CD14-positive monocyte (primary cell): ENCODE measurements around the gene CCDC97. TPM values are rescaled to one million over a fixed set of nuclear protein-coding genes. Genes with fewer than 3 reads are reported as not detected.

ENCODE experiments used
- DNase-seq, 3 donors: peaks; one replicate each; pipeline ENCODE4 v3.0.0-alpha.2; 2011 to 2022
- H2AFZ ChIP-seq: 2 replicates; pipeline ENCODE4 v1.6.0; 2012; ENCODE audit warnings: mild to moderate bottlenecking, low read depth, low read length, inconsistent platforms; ENCODE audit not compliant: insufficient read depth, poor library complexity, severe bottlenecking
- H3K27ac ChIP-seq, 2 donors: 1 replicate in 1 of 2; 2 replicates in 1 of 2; pipeline ENCODE4 v1.5.1; 2012 to 2013; ENCODE audit warnings: low read length in 2 of 2, control low read depth in 1 of 2, inconsistent platforms in 1 of 2, low read depth in 1 of 2, mild to moderate bottlenecking in 1 of 2
- H3K27me3 ChIP-seq, 2 donors: one replicate each; pipeline versions ENCODE4 v1.6.0 to v1.6.1; 2011 to 2013; ENCODE audit warnings: low read length in 2 of 2; ENCODE audit not compliant: control insufficient read depth in 2 of 2, insufficient read depth in 2 of 2
- H3K36me3 ChIP-seq, 2 donors: replicated peaks in 1 of 2; 1 replicate in 1 of 2; 2 replicates in 1 of 2; pipeline versions ENCODE4 v1.5.1 to v1.6.1; 2012 to 2013; ENCODE audit warnings: low read length in 2 of 2, control low read depth in 1 of 2, inconsistent platforms in 1 of 2, mild to moderate bottlenecking in 1 of 2; ENCODE audit not compliant: insufficient read depth in 2 of 2, control insufficient read depth in 1 of 2
- H3K4me1 ChIP-seq, 2 donors: 1 replicate in 1 of 2; 2 replicates in 1 of 2; pipeline versions ENCODE4 v1.5.1 to v1.6.1; 2012 to 2013; ENCODE audit warnings: low read length in 2 of 2, control low read depth in 1 of 2, inconsistent platforms in 1 of 2, mild to moderate bottlenecking in 1 of 2, moderate library complexity in 1 of 2; ENCODE audit not compliant: insufficient read depth in 2 of 2, control insufficient read depth in 1 of 2
- H3K4me2 ChIP-seq: replicated peaks from 2 replicates; pipeline ENCODE3; 2012; ENCODE audit warnings: low read length, moderate library complexity, mild to moderate bottlenecking; ENCODE audit not compliant: poor library complexity, severe bottlenecking; ENCODE audit errors: extremely low read depth
- H3K4me3 ChIP-seq, 3 experiments: fragments of 200-600 bp in 1 of 3; sonication (generic) in 1 of 3; replicated peaks in 1 of 3; 1 replicate in 2 of 3; 2 replicates in 1 of 3; pipeline ENCODE4 v1.5.1; 2011 to 2013; ENCODE audit warnings: low read length in 3 of 3, mild to moderate bottlenecking in 3 of 3, control low read depth in 2 of 3, low read depth in 2 of 3, inconsistent platforms in 1 of 3, moderate library complexity in 1 of 3
- H3K79me2 ChIP-seq: 2 replicates; pipeline ENCODE4 v1.6.0; 2012; ENCODE audit warnings: mild to moderate bottlenecking, control low read depth, inconsistent platforms, low read length, moderate library complexity; ENCODE audit not compliant: insufficient read depth
- H3K9ac ChIP-seq: 2 replicates; pipeline ENCODE4 v1.6.0; 2017; ENCODE audit warnings: low read length, mild to moderate bottlenecking; ENCODE audit not compliant: insufficient read depth, poor library complexity, severe bottlenecking
- H3K9me3 ChIP-seq, 2 donors: replicated peaks in 1 of 2; 1 replicate in 1 of 2; 2 replicates in 1 of 2; pipeline versions ENCODE4 v1.5.1 to v1.6.1; 2012 to 2013; ENCODE audit warnings: low read length in 2 of 2, control low read depth in 1 of 2; ENCODE audit not compliant: control insufficient read depth in 1 of 2, insufficient read depth in 1 of 2
- H4K20me1 ChIP-seq: 2 replicates; pipeline ENCODE4 v1.6.0; 2012; ENCODE audit warnings: mild to moderate bottlenecking, low read length, control low read depth, moderate library complexity; ENCODE audit not compliant: insufficient read depth
- H3K27ac Mint-ChIP-seq, 7 donors: one replicate each; pipeline ENCODE4 v1.8.0; 2020; ENCODE audit warnings: mild to moderate bottlenecking in 7 of 7, mixed read lengths in 7 of 7, moderate library complexity in 6 of 7, inconsistent platforms in 2 of 7
- H3K27me3 Mint-ChIP-seq, 3 donors: one replicate each; pipeline ENCODE4 v1.8.0; 2021 to 2022; ENCODE audit warnings: low read depth in 3 of 3, mild to moderate bottlenecking in 3 of 3, mixed read lengths in 3 of 3, moderate library complexity in 3 of 3, inconsistent platforms in 1 of 3
- H3K36me3 Mint-ChIP-seq, 2 donors: one replicate each; pipeline ENCODE4 v1.8.0; 2020; ENCODE audit warnings: mixed read lengths in 2 of 2, inconsistent platforms in 1 of 2, mild to moderate bottlenecking in 1 of 2
- H3K4me1 Mint-ChIP-seq: one replicate; pipeline ENCODE4 v1.8.0; 2020; ENCODE audit warnings: mild to moderate bottlenecking, mixed read lengths
- H3K4me3 Mint-ChIP-seq, 2 donors: one replicate each; pipeline ENCODE4 v1.8.0; 2020; ENCODE audit warnings: mild to moderate bottlenecking in 2 of 2, mixed read lengths in 2 of 2, moderate library complexity in 1 of 2
- H3K9me3 Mint-ChIP-seq, 7 donors: one replicate each; pipeline ENCODE4 v1.8.0; 2020 to 2022; ENCODE audit warnings: mixed read lengths in 7 of 7, mild to moderate bottlenecking in 6 of 7, moderate library complexity in 6 of 7, inconsistent platforms in 2 of 7
- WGBS: methylation state at CpG from one replicate; pipeline ENCODE4 v1.1.5; 2013; ENCODE audit warnings: missing lambda C conversion rate; ENCODE audit not compliant: insufficient coverage; 5-methylcytosine and 5-hydroxymethylcytosine counted together
- intact Hi-C, 2 donors: fragments of 100-400 bp; cut with micrococcal nuclease; formaldehyde crosslinking; loops; one replicate each; pipeline versions ENCODE4 v1.15.0 to v1.15.1; 2023
- polyA plus RNA-seq, 3 donors: library from polyadenylated mRNA; depleted of rRNA in 1 of 3; unstranded in 2 of 3; stranded (reverse) in 1 of 3; fragments of 300-500 nt in 2 of 3; fragments of >200 nt in 1 of 3; fragmentation: Illumina TruSeq in 2 of 3; gene quantifications; 1 replicate in 2 of 3; 2 replicates in 1 of 3; pipeline ENCODE4 v1.2.3, GENCODE V29; 2012 to 2021
- TF ChIP-seq, protein P1 (sequence below): fragments of 200-600 bp; IDR thresholded peaks from one replicate; pipeline ENCODE4 v1.8.0; 2022; ENCODE audit warnings: antibody characterized with exemption, mild to moderate bottlenecking

The CCDC97 gene
- polyA plus RNA-seq, 3 donors, result 6.1 to 13.0 (median 8.8) TPM

DNA sequence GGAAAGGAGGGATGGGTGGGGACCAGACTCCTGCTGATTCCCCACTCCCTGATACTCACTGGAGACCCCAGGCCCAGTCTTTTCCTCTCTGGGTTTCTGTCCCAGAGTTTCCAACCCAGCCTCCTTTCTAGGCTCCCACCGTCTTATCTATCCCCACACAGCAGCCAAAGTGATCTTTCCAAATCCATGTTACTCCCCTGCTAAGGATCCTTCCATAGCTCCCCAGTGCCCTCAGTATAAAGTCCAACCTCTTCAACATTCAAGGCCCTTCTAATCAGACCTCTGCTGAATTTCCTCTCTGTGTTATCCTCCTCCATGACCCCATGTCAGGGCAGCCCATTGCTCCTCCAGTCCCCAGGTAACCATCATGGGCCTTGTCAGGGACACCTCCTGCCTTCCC is 45.1 kb downstream of the CCDC97 start:
- H3K27me3 ChIP-seq, result no peaks in the 10 kb centered on the region
- no peak overlapping the region for H3K4me3 ChIP-seq

DNA sequence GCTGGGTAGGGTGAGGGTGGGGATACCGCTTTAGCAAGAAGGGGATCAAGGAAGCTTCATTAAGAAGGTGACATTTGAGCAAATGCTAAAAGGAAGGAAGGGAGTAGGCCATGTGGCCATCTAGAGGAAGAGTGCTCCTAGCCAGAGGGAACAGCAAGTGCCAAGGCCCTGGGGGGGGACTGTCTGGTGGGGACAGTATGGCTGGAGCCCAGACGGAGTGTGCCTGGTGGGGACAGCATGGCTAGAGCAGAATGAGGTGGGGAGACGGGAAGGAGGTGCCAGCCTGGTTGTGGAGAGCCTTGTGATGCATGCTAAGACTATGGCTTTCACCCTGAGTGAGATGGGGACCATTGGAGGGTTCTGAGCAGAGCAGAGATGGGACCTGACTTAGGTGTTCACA is 45.8 kb downstream of the CCDC97 start:
- TF ChIP-seq, protein P1, sequence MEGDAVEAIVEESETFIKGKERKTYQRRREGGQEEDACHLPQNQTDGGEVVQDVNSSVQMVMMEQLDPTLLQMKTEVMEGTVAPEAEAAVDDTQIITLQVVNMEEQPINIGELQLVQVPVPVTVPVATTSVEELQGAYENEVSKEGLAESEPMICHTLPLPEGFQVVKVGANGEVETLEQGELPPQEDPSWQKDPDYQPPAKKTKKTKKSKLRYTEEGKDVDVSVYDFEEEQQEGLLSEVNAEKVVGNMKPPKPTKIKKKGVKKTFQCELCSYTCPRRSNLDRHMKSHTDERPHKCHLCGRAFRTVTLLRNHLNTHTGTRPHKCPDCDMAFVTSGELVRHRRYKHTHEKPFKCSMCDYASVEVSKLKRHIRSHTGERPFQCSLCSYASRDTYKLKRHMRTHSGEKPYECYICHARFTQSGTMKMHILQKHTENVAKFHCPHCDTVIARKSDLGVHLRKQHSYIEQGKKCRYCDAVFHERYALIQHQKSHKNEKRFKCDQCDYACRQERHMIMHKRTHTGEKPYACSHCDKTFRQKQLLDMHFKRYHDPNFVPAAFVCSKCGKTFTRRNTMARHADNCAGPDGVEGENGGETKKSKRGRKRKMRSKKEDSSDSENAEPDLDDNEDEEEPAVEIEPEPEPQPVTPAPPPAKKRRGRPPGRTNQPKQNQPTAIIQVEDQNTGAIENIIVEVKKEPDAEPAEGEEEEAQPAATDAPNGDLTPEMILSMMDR, result no peak
- Histone ChIP-seq H3K36me3 (peaks cover 0 to 1% of the 10 kb centered on the region in 2 donors), H4K20me1 (peaks cover 29% of the 10 kb centered on the region), H3K4me1 (peaks cover 49 to 52% of the 10 kb centered on the region in 2 donors), H2AFZ (no peak overlapping the region), H3K27me3 (no peaks in the 10 kb centered on the region), H3K79me2 (peaks cover 47% of the 10 kb centered on the region), H3K9ac (no peak overlapping the region), H3K4me3 (peak overlapping the region in 1 of 3 experiments; percentile 28), H3K27ac (peak overlapping the region; percentile 34 to 60), H3K9me3 (no peaks in the 10 kb centered on the region), H3K4me2 (peak overlapping the region; percentile 38)
- intact Hi-C loops, result loop anchor here in 1 of 2 donors (10.0 kb wide), 1 partner anchor 169 kb away; no protein-coding TSS in a partner anchor
- Mint-ChIP-seq H3K27ac (peak overlapping the region; percentile 2 to 91 (median 78)), H3K36me3 (peaks cover 14 to 35% of the 10 kb centered on the region in 2 donors), H3K27me3 (peaks cover 0 to 1% (median 0%) of the 10 kb centered on the region in 3 donors), H3K9me3 (peaks cover 0 to 2% (median 0%) of the 10 kb centered on the region in 7 donors), H3K4me1 (peaks cover 50% of the 10 kb centered on the region), H3K4me3 (peak overlapping the region; percentile 16 to 26)
- DNase-seq, result peak in 1 of 3 donors; percentile 17
- WGBS, result 31% methylated on average over 3 of the region's 3 CpGs

More for the DNA sequence above, 45.1 kb downstream of the CCDC97 start:
- Mint-ChIP-seq H3K4me3 (peak overlapping the region in 1 of 2 donors; percentile 26), H3K4me1 (peaks cover 58% of the 10 kb centered on the region), H3K27ac (peak overlapping the region; percentile 7 to 91 (median 69)), H3K36me3 (peaks cover 12 to 33% of the 10 kb centered on the region in 2 donors), H3K9me3 (peaks cover 0 to 2% (median 0%) of the 10 kb centered on the region in 7 donors), H3K27me3 (peaks cover 0 to 1% (median 0%) of the 10 kb centered on the region in 3 donors)
- Histone ChIP-seq H3K36me3 (no peaks in the 10 kb centered on the region), H3K4me1 (peaks cover 57 to 59% of the 10 kb centered on the region in 2 donors), H3K4me2 (no peak overlapping the region), H3K9me3 (no peaks in the 10 kb centered on the region), H4K20me1 (peaks cover 36% of the 10 kb centered on the region), H3K9ac (no peak overlapping the region), H3K79me2 (peaks cover 54% of the 10 kb centered on the region), H2AFZ (no peak overlapping the region), H3K27ac (peak overlapping the region; percentile 0 to 60)
- DNase-seq, result no peak
- TF ChIP-seq, protein P1, result no peak
- WGBS, result 94% methylated on average over 1 of the region's 1 CpG
- intact Hi-C loops, result loop anchor here in 1 of 2 donors (10.0 kb wide), 1 partner anchor 170 kb away; no protein-coding TSS in a partner anchor
